Muscle layer of duodenum (tissue), 2 donors: ENCODE measurements around the gene ETS2.

Experiments
- H3K27ac ChIP-seq: one replicate; pipeline ENCODE4 v1.7.0; 2013; ENCODE audit warnings: mild to moderate bottlenecking, low read length
- H3K27me3 ChIP-seq: one replicate; pipeline ENCODE4 v1.7.0; 2013; ENCODE audit warnings: low read depth, mild to moderate bottlenecking, control low read depth, low read length
- H3K36me3 ChIP-seq, 2 donors: one replicate each; pipeline ENCODE4 v1.7.0; 2013; ENCODE audit warnings: low read length in 2 of 2, control low read depth in 1 of 2, mild to moderate bottlenecking in 1 of 2; ENCODE audit not compliant: insufficient read depth in 2 of 2, control insufficient read depth in 1 of 2
- H3K4me1 ChIP-seq, 2 donors: one replicate each; pipeline ENCODE4 v1.7.0; 2013; ENCODE audit warnings: low read length in 2 of 2, mild to moderate bottlenecking in 2 of 2, control low read depth in 1 of 2, moderate library complexity in 1 of 2; ENCODE audit not compliant: insufficient read depth in 2 of 2, control insufficient read depth in 1 of 2
- H3K4me3 ChIP-seq, 2 donors: one replicate each; pipeline ENCODE4 v1.7.0; 2013; ENCODE audit warnings: low read length in 2 of 2, low read depth in 1 of 2, mild to moderate bottlenecking in 1 of 2
- H3K9me3 ChIP-seq, 2 donors: one replicate each; pipeline ENCODE4 v1.7.0; 2013; ENCODE audit warnings: low read length in 2 of 2, control low read depth in 1 of 2, mild to moderate bottlenecking in 1 of 2; ENCODE audit not compliant: control insufficient read depth in 1 of 2
- donor health status: healthy.

Gene ETS2

GRCh38 chr21:38804030-38804788 is 1.5 kb upstream of the ETS2 start:
- Histone ChIP-seq H3K36me3 (peaks cover 0 to 9% of the 10 kb centered on the region in 2 donors), H3K27me3 (no peaks in the 10 kb centered on the region), H3K9me3 (no peaks in the 10 kb centered on the region), H3K27ac (peak overlapping the region; percentile 93), H3K4me1 (peaks cover 0 to 14% of the 10 kb centered on the region in 2 donors), H3K4me3 (peak overlapping the region; percentile 68 to 82)

- peak overlapping the region; percentile 68 to 82 for H3K4me3 ChIP-seq
- no peaks in the 10 kb centered on the region for H3K9me3 ChIP-seq
- H3K27ac ChIP-seq, result peak overlapping the region; percentile 93
- peaks cover 0 to 21% of the 10 kb centered on the region in 2 donors for H3K4me1 ChIP-seq
- H3K36me3 ChIP-seq, result peaks cover 0 to 12% of the 10 kb centered on the region in 2 donors
- no peaks in the 10 kb centered on the region for H3K27me3 ChIP-seq
Observed at GRCh38 chr21:38804789-38805327, 871 bp upstream of the ETS2 start.

GRCh38 chr21:38806153-38806941 is 618 bp downstream of the ETS2 start:
- Histone ChIP-seq H3K36me3 (peaks cover 0 to 27% of the 10 kb centered on the region in 2 donors), H3K27ac (peak overlapping the region; percentile 97), H3K4me3 (peak overlapping the region; percentile 82 to 85), H3K27me3 (no peaks in the 10 kb centered on the region), H3K9me3 (no peaks in the 10 kb centered on the region), H3K4me1 (peaks cover 0 to 27% of the 10 kb centered on the region in 2 donors)

GRCh38 chr21:38806942-38807284 is 1.2 kb downstream of the ETS2 start:
- Histone ChIP-seq H3K4me1 (peaks cover 0 to 27% of the 10 kb centered on the region in 2 donors), H3K4me3 (peak overlapping the region; percentile 82 to 85), H3K36me3 (peaks cover 0 to 33% of the 10 kb centered on the region in 2 donors), H3K9me3 (no peaks in the 10 kb centered on the region), H3K27ac (peak overlapping the region; percentile 97), H3K27me3 (no peaks in the 10 kb centered on the region)

- peaks cover 0 to 37% of the 10 kb centered on the region in 2 donors for H3K36me3 ChIP-seq
- H3K27ac ChIP-seq, result peak overlapping the region; percentile 97
- H3K4me3 ChIP-seq, result peak overlapping the region; percentile 82 to 85
- H3K27me3 ChIP-seq, result no peaks in the 10 kb centered on the region
- H3K4me1 ChIP-seq, result peaks cover 0 to 27% of the 10 kb centered on the region in 2 donors
- no peaks in the 10 kb centered on the region for H3K9me3 ChIP-seq
Observed at GRCh38 chr21:38807441-38807871, 1.7 kb downstream of the ETS2 start.

- Histone ChIP-seq H3K4me1 (peaks cover 2 to 27% of the 10 kb centered on the region in 2 donors), H3K27ac (peak overlapping the region; percentile 97), H3K9me3 (no peaks in the 10 kb centered on the region), H3K36me3 (peaks cover 4 to 41% of the 10 kb centered on the region in 2 donors), H3K27me3 (no peaks in the 10 kb centered on the region), H3K4me3 (peak overlapping the region; percentile 82 to 85)
Observed at GRCh38 chr21:38807986-38808385, 2.3 kb downstream of the ETS2 start.

- peaks cover 7 to 27% of the 10 kb centered on the region in 2 donors for H3K4me1 ChIP-seq
Observed at GRCh38 chr21:38809198-38809878, 3.6 kb downstream of the ETS2 start.

GRCh38 chr21:38810034-38810825 is 4.5 kb downstream of the ETS2 start:
- peak overlapping the region; percentile 82 to 85 for H3K4me3 ChIP-seq
- H3K9me3 ChIP-seq, result no peaks in the 10 kb centered on the region
- H3K27ac ChIP-seq, result peak overlapping the region; percentile 97
- H3K4me1 ChIP-seq, result peaks cover 15 to 21% of the 10 kb centered on the region in 2 donors
- H3K36me3 ChIP-seq, result peaks cover 26 to 62% of the 10 kb centered on the region in 2 donors
- no peaks in the 10 kb centered on the region for H3K27me3 ChIP-seq

More at GRCh38 chr21:38809198-38809878, 3.6 kb downstream of the ETS2 start:
- peak overlapping the region; percentile 97 for H3K27ac ChIP-seq
- H3K36me3 ChIP-seq, result peaks cover 17 to 54% of the 10 kb centered on the region in 2 donors
- peak overlapping the region; percentile 82 to 85 for H3K4me3 ChIP-seq
- no peaks in the 10 kb centered on the region for H3K9me3 ChIP-seq
- no peaks in the 10 kb centered on the region for H3K27me3 ChIP-seq

- Histone ChIP-seq H3K4me3 (peak overlapping the region; percentile 82 to 85), H3K4me1 (peaks cover 15 to 21% of the 10 kb centered on the region in 2 donors), H3K9me3 (no peaks in the 10 kb centered on the region), H3K27me3 (no peaks in the 10 kb centered on the region), H3K36me3 (peaks cover 29 to 65% of the 10 kb centered on the region in 2 donors), H3K27ac (peak overlapping the region; percentile 97)
Observed at GRCh38 chr21:38810826-38811164, 5.1 kb downstream of the ETS2 start.

- H3K9me3 ChIP-seq, result no peaks in the 10 kb centered on the region
- peaks cover 15 to 21% of the 10 kb centered on the region in 2 donors for H3K4me1 ChIP-seq
- peak overlapping the region in 1 of 2 donors; percentile 85 for H3K4me3 ChIP-seq
- H3K36me3 ChIP-seq, result peaks cover 32 to 67% of the 10 kb centered on the region in 2 donors
- H3K27me3 ChIP-seq, result no peaks in the 10 kb centered on the region
- peak overlapping the region; percentile 97 for H3K27ac ChIP-seq
Observed at GRCh38 chr21:38811257-38811656, 5.5 kb downstream of the ETS2 start.
